ENCODE data around the gene FBXO39.
A peak's percentile ranks its signal among the peaks of the same experiment; 100 is the strongest.
"Not testable (repeated sequence)": the region's sequence is repeated elsewhere in the genome, so short reads cannot be mapped to it uniquely, and the experiment has no call there.

Gene FBXO39

GRCh38 chr17:6775871-6776405, at the start of gene FBXO39:
TSS of gene FBXO39 (plus strand) at chr17:6776215. CDS start at chr17:6779869, 3,654 bp downstream.
- FAIRE-seq (no peak), DNase-seq (ENCODE audit: low spot score) (no peak)

GRCh38 chr17:6729531-6729930, 46.5 kb upstream of the FBXO39 start:
- no peak for DNase-seq (ENCODE audit: low spot score)
- no peak for FAIRE-seq

- DNase-seq (ENCODE audit: low spot score); FAIRE-seq: not testable (repeated sequence)
These were observed 29.4 kb upstream of the FBXO39 start for GRCh38 chr17:6746665-6747064.

GRCh38 chr17:6748617-6749016, 27.4 kb upstream of the FBXO39 start:
- FAIRE-seq (no peak), DNase-seq (ENCODE audit: low spot score) (no peak)

- FAIRE-seq (no peak), DNase-seq (ENCODE audit: low spot score) (no peak)
These were observed 26.5 kb upstream of the FBXO39 start for GRCh38 chr17:6749519-6749918.

GRCh38 chr17:6752068-6752909, 23.7 kb upstream of the FBXO39 start:
- DNase-seq (ENCODE audit: low spot score) (peak; percentile 97), FAIRE-seq (peak; percentile 93)

- FAIRE-seq (peak; percentile 86), DNase-seq (ENCODE audit: low spot score) (peak; percentile 93)
These were observed 23.0 kb upstream of the FBXO39 start for GRCh38 chr17:6753006-6753445.

- FAIRE-seq (no peak), DNase-seq (ENCODE audit: low spot score) (no peak)
These were observed 22.5 kb upstream of the FBXO39 start for GRCh38 chr17:6753546-6753945.

- no peak for FAIRE-seq
- DNase-seq (ENCODE audit: low spot score): no peak
These were observed 20.7 kb upstream of the FBXO39 start for GRCh38 chr17:6755281-6755680.

- DNase-seq (ENCODE audit: low spot score): no peak
- FAIRE-seq: no peak
These were observed 20.3 kb upstream of the FBXO39 start, which contains the start of gene XAF1 for GRCh38 chr17:6755731-6756184. TSS of gene XAF1 (plus strand) at chr17:6756046. CDS start at chr17:6756079, 33 bp downstream.

- FAIRE-seq (no peak), DNase-seq (ENCODE audit: low spot score) (no peak)
These were observed 19.5 kb upstream of the FBXO39 start for GRCh38 chr17:6756425-6757031.

- FAIRE-seq: no peak
- DNase-seq (ENCODE audit: low spot score): no peak
These were observed 18.3 kb upstream of the FBXO39 start for GRCh38 chr17:6757747-6758146.

GRCh38 chr17:6761779-6762178, 14.2 kb upstream of the FBXO39 start:
- FAIRE-seq: no peak
- DNase-seq (ENCODE audit: low spot score): no peak

- DNase-seq (ENCODE audit: low spot score) (no peak), FAIRE-seq (no peak)
These were observed 7.6 kb upstream of the FBXO39 start for GRCh38 chr17:6768447-6768846.

- FAIRE-seq (no peak), DNase-seq (ENCODE audit: low spot score) (no peak)
These were observed 4.0 kb upstream of the FBXO39 start for GRCh38 chr17:6772016-6772415.

GRCh38 chr17:6774906-6775305, 1.1 kb upstream of the FBXO39 start:
- DNase-seq (ENCODE audit: low spot score); FAIRE-seq: not testable (repeated sequence)

- FAIRE-seq (no peak), DNase-seq (ENCODE audit: low spot score) (no peak)
These were observed 3.4 kb downstream of the FBXO39 start for GRCh38 chr17:6779411-6779810.

- FAIRE-seq: no peak
- DNase-seq (ENCODE audit: low spot score): peak; percentile 27
These were observed 4.0 kb downstream of the FBXO39 start for GRCh38 chr17:6780001-6780400.

- FAIRE-seq (no peak), DNase-seq (ENCODE audit: low spot score) (peak; percentile 31)
These were observed 4.9 kb downstream of the FBXO39 start for GRCh38 chr17:6780886-6781285.

- no peak for DNase-seq (ENCODE audit: low spot score)
- no peak for FAIRE-seq
These were observed 6.2 kb downstream of the FBXO39 start for GRCh38 chr17:6782244-6782643.

- FAIRE-seq (no peak), DNase-seq (ENCODE audit: low spot score) (peak; percentile 24)
These were observed 10.6 kb downstream of the FBXO39 start for GRCh38 chr17:6786618-6787017.

GRCh38 chr17:6787081-6787693, 11.2 kb downstream of the FBXO39 start:
- no peak for FAIRE-seq
- DNase-seq (ENCODE audit: low spot score): no peak
